GM23338 (cell line): Measurements from ENCODE around the gene NFIA. TPM values are rescaled to one million over a fixed set of nuclear protein-coding genes. Genes with fewer than 3 reads are reported as not detected.

Experiments used
- ATAC-seq: fragments of 200-7000 bp; cut with Tn5 transposase; 3 replicates; pipeline ENCODE4 v1.9.1; 2020
- DNase-seq: peaks from one replicate; pipeline ENCODE4 v3.0.0-alpha.2; 2015; ENCODE audit warnings: low spot score
- H2AFZ ChIP-seq: fragments of 200-600 bp; sonication (generic); 2 replicates; pipeline ENCODE4 v1.8.0; 2016; ENCODE audit warnings: antibody characterized with exemption, mild to moderate bottlenecking, moderate library complexity
- H3F3A ChIP-seq: fragments of 200-600 bp; sonication (generic); replicated peaks from 2 replicates; pipeline ENCODE4 v1.8.0; 2017; ENCODE audit warnings: antibody characterized with exemption, mixed run types, low read depth
- H3K27ac ChIP-seq: fragments of 200-600 bp; sonication (generic); 2 replicates; pipeline ENCODE4 v1.6.1; 2016; ENCODE audit warnings: low read depth
- H3K27me3 ChIP-seq: fragments of 200-600 bp; sonication (generic); 2 replicates; pipeline ENCODE4 v1.8.0; 2016; ENCODE audit warnings: mild to moderate bottlenecking, mixed run types, moderate library complexity; ENCODE audit not compliant: insufficient read depth
- H3K36me3 ChIP-seq: fragments of 200-600 bp; sonication (generic); 2 replicates; pipeline ENCODE4 v1.8.0; 2016; ENCODE audit warnings: mild to moderate bottlenecking; ENCODE audit not compliant: insufficient read depth
- H3K4me1 ChIP-seq: fragments of 200-600 bp; sonication (generic); 2 replicates; pipeline ENCODE4 v1.8.0; 2016; ENCODE audit warnings: mild to moderate bottlenecking, moderate library complexity; ENCODE audit not compliant: insufficient read depth
- H3K4me2 ChIP-seq: fragments of 200-600 bp; sonication (generic); 2 replicates; pipeline ENCODE4 v1.7.1; 2017; ENCODE audit warnings: mixed run types
- H3K4me3 ChIP-seq: fragments of 200-600 bp; sonication (generic); 2 replicates; pipeline ENCODE4 v1.6.1; 2016; ENCODE audit warnings: mixed run types
- H3K79me2 ChIP-seq: fragments of 200-600 bp; sonication (generic); replicated peaks from 2 replicates; pipeline ENCODE4 v1.8.0; 2017; ENCODE audit warnings: mild to moderate bottlenecking; ENCODE audit not compliant: insufficient read depth
- H3K9me2 ChIP-seq: fragments of 200-600 bp; sonication (generic); 2 replicates; pipeline ENCODE4 v1.8.0; 2017; ENCODE audit not compliant: insufficient read depth
- H4K20me1 ChIP-seq: fragments of 200-600 bp; sonication (generic); replicated peaks from 2 replicates; pipeline ENCODE4 v1.8.0; 2017; ENCODE audit warnings: mild to moderate bottlenecking; ENCODE audit not compliant: insufficient read depth
- H3K27ac Mint-ChIP-seq: 2 replicates; pipeline ENCODE4 v1.8.0; 2020; ENCODE audit warnings: inconsistent platforms, mild to moderate bottlenecking, moderate library complexity, mixed read lengths
- H3K27me3 Mint-ChIP-seq: 3 replicates; pipeline ENCODE4 v1.8.0; 2022; ENCODE audit warnings: low read depth, mild to moderate bottlenecking, moderate library complexity, mixed read lengths, inconsistent platforms; ENCODE audit not compliant: insufficient read depth, poor library complexity
- H3K36me3 Mint-ChIP-seq: 3 replicates; pipeline ENCODE4 v1.8.0; 2021; ENCODE audit warnings: low read depth, mild to moderate bottlenecking, inconsistent platforms, moderate library complexity, mixed read lengths
- H3K4me1 Mint-ChIP-seq: 3 replicates; pipeline ENCODE4 v1.8.0; 2020; ENCODE audit warnings: mild to moderate bottlenecking, inconsistent platforms, mixed read lengths
- H3K4me3 Mint-ChIP-seq: 3 replicates; pipeline ENCODE4 v1.8.0; 2021; ENCODE audit warnings: moderate library complexity, mild to moderate bottlenecking, inconsistent platforms, mixed read lengths
- H3K9me3 Mint-ChIP-seq: 3 replicates; pipeline ENCODE4 v1.8.0; 2020; ENCODE audit warnings: moderate library complexity, mild to moderate bottlenecking, inconsistent platforms, mixed read lengths
- CREB1 ChIP-seq: fragments of 250-450 bp; sonication (Bioruptor Pico); IDR thresholded peaks from 2 replicates; pipeline ENCODE4 v1.5.0; 2020; ENCODE audit warnings: low read depth, mild to moderate bottlenecking, moderate library complexity
- EZH2 ChIP-seq: fragments of 200-600 bp; sonication (generic); IDR thresholded peaks from one replicate; pipeline ENCODE4 v1.8.0; 2017; ENCODE audit warnings: antibody characterized with exemption, mild to moderate bottlenecking, low read depth; ENCODE audit not compliant: unreplicated experiment
- EZH2phosphoT487 ChIP-seq: fragments of 200-600 bp; sonication (generic); IDR thresholded peaks from one replicate; pipeline ENCODE4 v1.8.1; 2018; ENCODE audit warnings: antibody characterized with exemption; ENCODE audit not compliant: unreplicated experiment
- JUNB ChIP-seq: IDR thresholded peaks from one replicate; pipeline ENCODE4 v1.6.1; 2016; ENCODE audit warnings: antibody characterized with exemption; ENCODE audit not compliant: unreplicated experiment
- POLR2AphosphoS5 ChIP-seq: IDR thresholded peaks from 2 replicates; pipeline ENCODE4 v1.6.1; 2016; ENCODE audit warnings: antibody characterized with exemption, low read depth
- REST ChIP-seq: IDR thresholded peaks from one replicate; pipeline ENCODE4 v1.6.1; 2018; ENCODE audit warnings: antibody characterized with exemption; ENCODE audit not compliant: unreplicated experiment
- ZNF114 ChIP-seq: fragments of 250-450 bp; sonication (Bioruptor Pico); IDR thresholded peaks from 2 replicates; pipeline ENCODE4 v1.5.0; 2020; ENCODE audit warnings: mild to moderate bottlenecking, moderate library complexity
- ZNF462 ChIP-seq: fragments of 250-450 bp; sonication (Bioruptor Pico); IDR thresholded peaks from 2 replicates; pipeline ENCODE4 v1.5.0; 2020; ENCODE audit warnings: mild to moderate bottlenecking, moderate library complexity
- polyA plus RNA-seq: library from polyadenylated mRNA; unstranded; fragments of >200 nt; fragmentation: Nextera tagmentation; extraction: Ambion mirVana; gene quantifications from 2 replicates; pipeline ENCODE4 v1.2.1, GENCODE V29; 2016
- total RNA-seq: library from RNA; depleted of rRNA; stranded (reverse); fragments of >200 nt; shearing (Covaris generic); gene quantifications from 2 replicates; pipeline ENCODE4 v1.2.3, GENCODE V29; 2014

NFIA gene
- total and polyA plus RNA-seq, 2 experiments from 2014 or later = 0.97 to 2.3 TPM

DNA sequence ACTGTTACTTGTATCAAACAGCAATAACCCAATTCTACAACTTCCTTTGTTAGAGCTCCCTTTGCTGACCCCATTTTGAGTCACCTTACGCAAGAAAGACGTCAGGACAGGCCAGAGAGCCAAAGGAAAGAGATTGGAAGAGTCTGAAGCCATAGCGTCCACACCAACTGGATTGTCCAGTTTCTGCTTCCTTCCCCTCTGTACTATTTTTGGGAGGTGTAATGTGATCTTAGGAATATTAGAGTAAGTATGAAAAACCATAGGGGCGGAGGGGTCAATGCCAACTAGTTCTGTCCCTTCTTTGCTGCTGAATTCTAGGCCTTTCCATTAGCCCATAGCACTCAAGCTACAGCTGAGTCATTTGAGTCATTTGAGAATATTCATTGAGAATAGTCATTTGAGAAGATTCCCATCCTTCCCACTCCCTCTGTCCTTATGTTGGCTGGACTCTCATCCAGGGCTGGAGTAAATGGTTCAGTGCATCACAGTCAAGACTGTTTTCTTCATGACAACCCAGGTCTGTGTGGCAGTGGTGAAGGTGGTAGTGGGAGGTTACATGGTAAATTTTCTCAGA lies 14.8 kb upstream of the NFIA start (continued):
- TF ChIP-seq ZNF462 (CRISPR knock-in tag) (no peak), REST (no peak)

DNA sequence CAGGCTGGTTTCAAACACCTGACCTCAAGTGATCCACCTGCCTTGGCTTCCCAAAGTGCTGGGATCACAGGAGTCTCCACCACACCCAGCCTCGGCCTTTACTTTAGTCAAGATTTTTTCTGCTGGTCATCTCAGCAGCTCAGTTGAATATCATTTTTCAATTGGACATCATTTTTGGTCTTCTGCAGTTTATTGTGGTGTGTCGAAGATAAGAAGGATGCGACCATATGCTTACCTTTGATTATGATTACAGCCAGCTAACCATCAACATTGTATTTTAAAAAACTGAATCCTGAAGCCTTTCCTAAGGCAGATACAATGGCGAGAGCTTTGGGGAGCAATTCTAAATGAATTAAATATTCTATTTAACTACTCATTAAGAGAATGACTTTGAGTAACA lies 12.3 kb upstream of the NFIA start:
- TF ChIP-seq JUNB (no peak), EZH2phosphoT487 (no peak), POLR2AphosphoS5 (no peak), ZNF114 (CRISPR knock-in tag) (no peak), EZH2 (no peak), CREB1 (CRISPR knock-in tag) (no peak)
- H3K4me1 Mint-ChIP-seq = peaks cover 10% of the 10 kb centered on the region
- H3K36me3 Mint-ChIP-seq = no peaks in the 10 kb centered on the region
- H3K4me3 Mint-ChIP-seq = no peak overlapping the region
- no peak overlapping the region for H3K27ac Mint-ChIP-seq
- H4K20me1 ChIP-seq = no peaks in the 10 kb centered on the region
- H3K36me3 ChIP-seq = no peaks in the 10 kb centered on the region
- peaks cover 52% of the 10 kb centered on the region for H3K27me3 ChIP-seq
- H3K27ac ChIP-seq = no peak overlapping the region
- no peak for DNase-seq
- no peaks in the 10 kb centered on the region for H3K9me2 ChIP-seq
- no peak overlapping the region for H2AFZ ChIP-seq
- H3K4me3 ChIP-seq = no peak overlapping the region
- H3K4me2 ChIP-seq = no peak overlapping the region
- no peaks in the 10 kb centered on the region for H3K79me2 ChIP-seq
- no peaks in the 10 kb centered on the region; the same call in 1 of the 2 replicates for H3F3A ChIP-seq
- H3K9me3 Mint-ChIP-seq = no peaks in the 10 kb centered on the region; the same call in 2 of the 3 replicates
- peaks cover 13% of the 10 kb centered on the region for H3K4me1 ChIP-seq
- peaks cover 3% of the 10 kb centered on the region for H3K27me3 Mint-ChIP-seq
- no peak for ATAC-seq
